HT1080 (cell line): ENCODE results near the gene PHACTR1. TPM values are rescaled to one million over a fixed set of nuclear protein-coding genes. Genes with fewer than 3 reads are reported as not detected.
A peak's percentile ranks its signal among the peaks of the same experiment; 100 is the strongest.

Source experiments
- DNase-seq: peaks from one replicate; pipeline ENCODE4 v3.0.0-alpha.2; 2015; ENCODE audit warnings: low read depth
- total RNA-seq: library from RNA; depleted of rRNA; stranded (reverse); fragments of >200 nt; shearing (Covaris generic); gene quantifications from 2 replicates; pipeline ENCODE4 v1.2.3, GENCODE V29; 2014

PHACTR1 gene
- total RNA-seq, 1 experiment from 2014 or later = 7.8 TPM

- peak; percentile 74 for DNase-seq
Measured at GRCh38 chr6:13063300-13063918, 346.8 kb downstream of the PHACTR1 start.

GRCh38 chr6:13065581-13065980 is 349.0 kb downstream of the PHACTR1 start:
- no peak for DNase-seq

GRCh38 chr6:13066050-13066449 is 349.5 kb downstream of the PHACTR1 start:
- no peak for DNase-seq

- no peak for DNase-seq
Measured at GRCh38 chr6:13066820-13067219, 350.3 kb downstream of the PHACTR1 start.

- DNase-seq = no peak
Measured at GRCh38 chr6:13068586-13069210, 352.1 kb downstream of the PHACTR1 start.

GRCh38 chr6:13071550-13072345 is 355.2 kb downstream of the PHACTR1 start:
- no peak for DNase-seq

GRCh38 chr6:13072686-13073347 is 356.2 kb downstream of the PHACTR1 start:
- no peak for DNase-seq

GRCh38 chr6:13074415-13075140 is 358.0 kb downstream of the PHACTR1 start:
- no peak for DNase-seq

- DNase-seq = no peak
Measured at GRCh38 chr6:13075141-13075845, 358.7 kb downstream of the PHACTR1 start.

GRCh38 chr6:13076575-13076974 is 360.0 kb downstream of the PHACTR1 start:
- no peak for DNase-seq

- DNase-seq = no peak
Measured at GRCh38 chr6:13077117-13077516, 360.6 kb downstream of the PHACTR1 start.

- no peak for DNase-seq
Measured at GRCh38 chr6:13079096-13079723, 362.6 kb downstream of the PHACTR1 start.

- no peak for DNase-seq
Measured at GRCh38 chr6:13080462-13081188, 364.1 kb downstream of the PHACTR1 start.

- DNase-seq = no peak
Measured at GRCh38 chr6:13081189-13081563, 364.6 kb downstream of the PHACTR1 start.

- peak; percentile 64 for DNase-seq
Measured at GRCh38 chr6:13089296-13089994, 372.9 kb downstream of the PHACTR1 start.

- DNase-seq = no peak
Measured at GRCh38 chr6:13091192-13091591, 374.6 kb downstream of the PHACTR1 start.

GRCh38 chr6:13094781-13095425 is 378.3 kb downstream of the PHACTR1 start:
- no peak for DNase-seq

GRCh38 chr6:13096084-13096483 is 379.5 kb downstream of the PHACTR1 start:
- no peak for DNase-seq
